ENCODE data around the gene VAX1. TPM values are rescaled to one million over a fixed set of nuclear protein-coding genes. Genes with fewer than 3 reads are reported as not detected.
A peak's percentile ranks its signal among the peaks of the same experiment; 100 is the strongest.
"Not testable (repeated sequence)": the region's sequence is repeated elsewhere in the genome, so short reads cannot be mapped to it uniquely, and the experiment has no call there.

VAX1 gene
- total RNA-seq, 1 donor from 2014 or later: not detected

DNA sequence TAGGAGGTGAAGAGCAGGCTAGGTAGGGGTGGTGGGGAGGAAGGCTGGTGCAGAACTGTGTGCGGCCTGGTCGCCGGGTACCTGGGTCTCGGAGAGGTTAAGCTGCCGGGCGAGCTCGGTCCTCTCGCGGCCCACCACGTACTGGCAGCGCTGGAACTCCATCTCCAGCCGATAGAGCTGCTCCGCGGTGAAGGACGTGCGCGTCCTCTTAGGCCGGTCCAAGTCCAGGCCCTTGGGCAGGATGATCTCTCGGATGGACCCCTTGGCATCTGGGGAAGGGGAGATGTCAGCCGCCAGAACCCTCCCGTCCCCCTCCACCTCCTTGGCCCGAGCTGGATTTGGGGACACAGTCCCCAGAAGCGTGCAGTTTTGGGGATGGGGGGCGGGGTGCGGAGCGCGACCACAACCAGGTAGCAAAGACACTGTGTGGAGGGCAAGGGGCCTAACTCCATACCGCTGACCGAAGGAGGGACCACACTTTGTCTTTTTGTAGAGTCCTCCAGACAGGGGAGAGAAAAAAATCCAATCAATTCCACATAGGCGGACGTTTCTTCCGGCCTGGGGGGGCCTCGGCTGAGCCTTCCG is 1.6 kb downstream of the VAX1 start:
- DNase-seq (ENCODE audit: low read depth in 2 of 2): no peak

DNA sequence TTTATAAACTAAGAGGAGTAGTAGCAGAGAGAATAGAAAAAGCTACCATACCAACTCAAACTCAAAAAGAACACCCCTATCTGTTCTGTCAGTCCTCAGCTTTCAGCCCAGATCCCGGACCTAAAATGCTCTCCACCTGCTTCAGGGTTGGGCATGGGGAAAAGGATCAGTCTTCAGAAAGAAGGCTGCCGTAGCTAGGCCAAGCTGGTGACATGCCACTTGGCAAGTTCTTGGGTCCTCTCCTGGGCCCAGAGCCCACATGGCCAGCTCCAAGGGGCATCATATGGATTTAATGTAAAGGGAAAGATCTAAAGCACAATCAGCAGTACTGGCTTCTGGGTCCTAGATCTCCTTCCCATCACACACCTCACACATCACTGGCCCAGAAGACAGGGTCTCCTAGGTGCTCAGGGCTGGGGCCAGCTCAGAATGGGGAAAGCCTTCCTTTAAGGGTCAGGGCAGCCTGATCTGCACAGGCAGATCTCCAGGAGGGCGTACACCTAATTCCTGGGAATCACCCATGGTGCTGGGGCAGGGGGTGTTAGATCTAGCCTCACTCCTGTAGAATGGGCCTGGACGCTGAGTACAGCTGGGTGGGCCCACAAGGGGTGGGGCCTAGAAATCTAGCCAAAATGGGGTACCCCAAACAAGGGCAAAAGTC is 2.5 kb downstream of the VAX1 start:
- DNase-seq (ENCODE audit: low read depth in 2 of 2): no peak

- no peak for DNase-seq (ENCODE audit: low read depth in 2 of 2)
Measured at GRCh38 chr10:117135026-117135372, 3.1 kb downstream of the VAX1 start.

- DNase-seq (ENCODE audit: low read depth in 2 of 2): peak in 1 of 2 donors; percentile 30
Measured at GRCh38 chr10:117134306-117135025, 3.6 kb downstream of the VAX1 start.

DNA sequence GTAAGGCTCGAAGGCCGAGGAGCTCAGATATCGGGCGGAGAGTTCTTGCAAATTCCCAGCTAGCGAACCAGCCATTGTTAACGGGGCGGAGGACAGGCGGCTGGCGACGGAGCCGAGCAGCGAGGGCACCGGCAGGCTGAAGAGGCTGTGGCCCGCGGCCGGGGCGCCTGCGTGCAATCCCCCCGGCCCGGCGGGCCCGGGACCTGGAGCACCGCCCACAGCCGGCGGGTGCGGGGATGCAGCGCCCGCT is 4.1 kb downstream of the VAX1 start:
- DNase-seq (ENCODE audit: low read depth in 2 of 2): no peak

DNA sequence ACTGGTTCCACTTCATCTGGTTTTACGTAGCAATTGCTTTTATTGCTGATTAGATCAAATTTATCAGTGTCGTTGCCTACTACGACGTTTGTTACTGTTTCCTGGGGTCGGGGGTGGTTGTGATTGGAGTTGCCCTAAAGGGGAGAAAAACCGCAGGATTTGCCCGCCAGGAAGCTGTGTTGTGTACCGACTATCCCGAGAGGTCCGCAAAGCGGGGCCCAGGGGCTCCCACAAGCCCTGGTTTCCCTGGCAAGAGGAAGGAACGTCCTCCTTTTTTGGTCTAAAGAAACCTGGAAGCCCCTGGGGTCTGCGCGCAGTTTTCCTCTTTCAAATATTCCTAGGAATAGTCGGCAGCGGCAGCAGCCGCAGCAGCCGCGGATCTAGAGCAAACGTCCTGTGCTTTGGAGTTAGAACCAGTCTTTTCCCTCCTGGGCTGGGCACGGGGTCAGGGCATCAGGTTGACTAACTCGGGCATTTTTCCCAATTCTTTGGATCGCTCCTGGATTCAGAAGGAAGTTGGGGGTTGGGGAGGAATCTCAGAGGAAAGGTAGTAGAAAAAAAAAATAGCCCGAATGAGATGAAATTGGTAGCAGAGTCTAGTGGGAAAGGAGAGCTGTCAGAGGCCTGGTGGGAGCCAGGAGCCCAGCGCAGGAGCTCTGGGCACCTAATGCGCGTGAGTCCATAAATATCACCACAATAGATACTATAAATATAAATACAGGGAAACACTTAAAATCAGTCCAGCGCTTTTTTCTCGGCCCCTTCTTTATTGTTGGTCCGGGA is 4.6 kb downstream of the VAX1 start:
- no peak for DNase-seq (ENCODE audit: low read depth in 2 of 2)

DNA sequence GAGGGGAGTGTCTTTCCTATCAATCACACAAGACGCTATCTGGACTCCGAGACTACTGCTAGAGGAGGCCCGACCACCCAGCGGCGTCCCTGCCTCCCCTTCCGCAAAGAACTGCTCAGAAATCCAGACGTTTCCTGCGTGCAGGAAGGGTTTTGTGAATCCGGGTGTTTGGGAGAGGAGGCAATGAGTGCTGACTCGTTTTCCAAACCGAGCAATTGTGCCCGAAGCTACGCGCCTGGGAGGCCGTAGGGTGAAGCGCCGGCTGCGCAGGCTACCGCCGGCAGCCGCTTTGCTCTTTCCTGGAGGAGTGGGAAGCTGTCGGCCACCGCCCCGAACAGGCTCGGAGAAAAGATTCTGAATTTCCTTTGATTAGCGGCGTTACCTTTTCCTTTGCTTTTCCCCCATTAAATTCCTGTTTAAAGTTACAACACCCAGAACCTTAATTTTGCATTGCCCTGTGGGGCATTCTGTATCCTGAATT is 5.3 kb downstream of the VAX1 start:
- DNase-seq (ENCODE audit: low read depth in 2 of 2): no peak

DNA sequence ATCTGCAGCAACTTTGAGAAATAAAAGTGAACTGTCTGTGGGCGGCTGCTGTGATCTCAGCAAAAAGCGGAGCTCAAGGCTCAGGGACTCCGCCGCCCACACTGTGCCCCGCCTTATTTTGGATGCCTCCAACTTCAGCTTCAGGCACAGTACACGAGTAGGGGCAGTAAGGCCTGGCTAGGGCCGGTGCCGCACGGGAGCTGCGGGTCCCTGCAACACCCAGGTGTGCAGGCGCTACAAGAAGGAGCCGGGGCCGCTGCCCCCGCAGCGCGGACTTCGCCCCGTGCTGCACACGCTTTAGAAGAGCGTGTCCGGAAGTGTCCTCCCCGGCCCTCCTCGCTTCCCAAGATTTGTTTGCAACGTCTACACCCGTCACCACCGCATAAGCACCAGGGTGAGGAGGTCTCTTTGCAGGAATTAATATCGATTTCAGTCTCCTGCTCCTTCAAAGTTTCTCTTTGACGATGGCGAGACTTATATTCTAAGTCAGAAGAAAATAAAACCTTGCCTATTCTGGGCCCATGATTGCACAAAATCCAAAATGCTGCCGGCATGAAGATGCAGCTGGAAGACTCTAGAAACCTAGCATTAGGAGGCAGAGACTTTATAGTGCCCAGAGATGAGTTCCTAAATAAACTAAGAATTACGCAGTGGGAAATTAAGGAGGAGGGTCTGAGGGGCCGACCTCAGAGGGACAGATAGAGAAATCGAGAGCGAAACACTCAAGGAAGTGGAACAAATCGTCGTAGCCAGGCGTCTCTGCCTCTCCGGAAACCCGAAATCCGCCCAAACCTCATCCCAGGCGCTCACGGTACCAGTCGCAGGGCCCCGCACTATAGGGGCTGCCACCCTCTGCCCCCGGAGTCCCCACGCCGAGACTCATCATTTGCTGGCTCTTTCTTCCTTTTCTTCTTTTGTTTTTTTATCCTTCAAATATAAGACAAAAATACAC is 6.4 kb downstream of the VAX1 start:
- no peak for DNase-seq (ENCODE audit: low read depth in 2 of 2)

DNA sequence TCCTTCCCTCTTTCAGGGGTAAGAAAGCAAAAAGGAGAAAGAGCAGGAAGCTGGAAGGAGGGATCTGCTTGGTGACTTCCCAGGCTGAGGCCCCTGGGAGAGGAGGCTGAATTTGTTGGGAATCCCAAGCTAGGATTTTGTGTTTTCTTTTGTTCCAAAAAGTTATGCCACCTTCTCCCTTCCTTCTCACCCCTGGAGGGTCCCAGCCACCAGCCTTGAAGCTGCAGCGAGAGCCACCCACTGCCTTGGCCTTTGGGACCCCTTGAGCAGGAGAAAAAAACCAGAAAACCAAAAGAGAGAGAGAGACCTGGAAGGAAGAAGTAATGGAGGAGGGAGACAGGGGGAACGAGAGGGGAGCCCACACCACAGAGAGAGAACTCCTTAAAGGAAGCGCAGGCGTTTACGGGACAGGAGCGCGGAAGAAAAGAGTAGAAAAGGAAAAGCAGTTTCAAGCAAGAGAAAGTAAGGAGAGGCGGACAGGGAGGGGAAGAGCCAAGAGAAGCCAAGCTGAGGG is 7.2 kb downstream of the VAX1 start:
- no peak for DNase-seq (ENCODE audit: low read depth in 2 of 2)

DNA sequence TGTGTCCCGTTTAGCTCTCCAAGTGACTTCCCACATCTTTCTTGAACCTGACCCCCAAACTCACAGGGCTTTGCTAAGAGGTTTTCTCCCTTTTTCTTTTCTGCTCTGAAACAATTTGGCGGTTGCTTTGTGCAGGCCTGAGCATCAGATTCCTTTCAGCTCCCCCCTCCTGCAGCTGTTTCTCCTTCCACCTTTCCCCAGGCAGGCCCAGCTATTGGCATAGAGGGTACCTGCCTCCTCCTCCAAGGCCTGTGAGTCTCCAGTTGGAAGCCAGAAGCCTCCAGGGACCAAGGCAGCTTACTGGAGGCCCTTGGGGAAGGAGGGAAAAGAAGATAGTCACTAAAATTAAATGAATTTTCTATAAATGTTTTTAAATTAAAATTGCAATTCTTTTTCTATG is 7.7 kb downstream of the VAX1 start:
- no peak for DNase-seq (ENCODE audit: low read depth in 2 of 2)

DNA sequence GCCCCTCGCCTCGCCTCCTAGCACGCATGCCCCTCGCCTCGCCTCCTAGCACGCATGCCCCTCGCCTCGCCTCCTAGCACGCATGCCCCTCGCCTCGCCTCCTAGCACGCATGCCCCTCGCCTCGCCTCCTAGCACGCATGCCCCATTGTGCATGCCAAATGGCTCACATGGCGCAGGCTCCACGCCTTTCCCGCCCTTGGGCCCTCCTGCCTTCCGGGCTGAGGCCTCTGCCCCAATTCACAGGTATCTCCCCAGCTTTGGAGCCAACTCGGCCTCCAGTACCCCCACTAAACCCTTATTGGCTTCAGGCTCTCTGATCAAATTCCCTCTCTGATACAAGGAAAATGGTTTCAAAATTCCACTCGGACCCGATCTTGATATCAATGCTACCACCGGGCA is 11.4 kb downstream of the VAX1 start:
- DNase-seq (ENCODE audit: low read depth in 2 of 2): not testable (repeated sequence)

GRCh38 chr10:117126034-117126433 is 12.0 kb downstream of the VAX1 start:
- no peak for DNase-seq (ENCODE audit: low read depth in 2 of 2)

GRCh38 chr10:117112220-117112619 is 25.9 kb downstream of the VAX1 start:
- DNase-seq (ENCODE audit: low read depth in 2 of 2): peak in 1 of 2 donors; percentile 7

DNA sequence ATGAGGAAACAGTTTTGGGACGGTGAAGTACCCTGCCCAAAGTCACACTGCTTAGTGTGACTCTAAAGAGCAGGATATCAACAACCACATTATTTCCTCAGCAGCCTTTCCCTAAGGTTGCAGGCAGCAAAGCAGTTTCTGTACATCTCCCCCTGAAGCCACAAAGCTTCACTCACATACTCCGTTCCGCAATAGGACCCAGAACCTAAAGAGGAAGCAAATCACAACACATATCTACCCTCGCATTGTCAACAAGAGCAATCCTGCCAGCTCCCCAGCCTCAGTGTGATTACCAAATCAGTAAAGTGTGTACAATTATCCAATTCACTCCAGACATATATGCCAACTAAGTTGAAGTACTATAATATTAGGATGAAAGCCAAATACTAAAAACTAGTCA is 30.8 kb downstream of the VAX1 start:
- no peak for DNase-seq (ENCODE audit: low read depth in 2 of 2)

DNA sequence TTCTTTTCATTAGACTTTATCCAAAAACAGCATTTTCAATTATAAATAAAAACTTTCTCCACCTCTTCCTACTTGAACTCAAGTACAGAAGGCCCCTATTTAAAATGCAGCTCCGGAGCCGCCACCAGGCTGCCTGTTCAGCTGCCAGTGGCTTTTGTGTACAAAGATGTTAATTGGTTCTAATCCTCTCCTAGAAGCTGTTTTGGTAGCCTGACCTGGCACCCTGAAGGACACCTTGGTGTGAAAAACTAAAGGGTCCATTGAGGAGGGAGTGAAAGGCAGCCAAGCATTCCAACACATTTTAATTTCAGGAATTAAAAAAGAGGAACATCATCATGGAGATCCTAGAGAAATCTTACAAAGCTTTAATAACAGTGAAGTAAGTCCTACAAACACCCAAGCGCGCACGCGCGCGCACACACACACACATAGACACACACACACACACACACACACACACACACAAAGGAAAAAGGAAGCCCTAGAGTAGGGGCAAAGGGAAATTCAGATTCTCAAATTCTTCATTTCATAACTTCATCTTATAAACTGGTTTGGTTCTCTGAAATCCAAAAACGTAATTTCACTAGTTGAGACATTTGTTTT is 41.4 kb downstream of the VAX1 start:
- no peak for DNase-seq (ENCODE audit: low read depth in 2 of 2)

- DNase-seq (ENCODE audit: low read depth in 2 of 2): no peak
Measured at GRCh38 chr10:117094856-117095255, 43.2 kb downstream of the VAX1 start.

GRCh38 chr10:117092386-117092785 is 45.7 kb downstream of the VAX1 start:
- DNase-seq (ENCODE audit: low read depth in 2 of 2): no peak

- DNase-seq (ENCODE audit: low read depth in 2 of 2): no peak
Measured at GRCh38 chr10:117090834-117091233, 47.2 kb downstream of the VAX1 start.

- DNase-seq (ENCODE audit: low read depth in 2 of 2): no peak
Measured at GRCh38 chr10:117087521-117087920, 50.5 kb downstream of the VAX1 start.

- no peak for DNase-seq (ENCODE audit: low read depth in 2 of 2)
Measured at GRCh38 chr10:117086546-117086945, 51.5 kb downstream of the VAX1 start.

Data from dermis microvascular lymphatic vessel endothelial cell (primary cell).